HG02610 (cell line): ENCODE measurements around the gene SERINC2.
"Not testable (repeated sequence)": the region's sequence is repeated elsewhere in the genome, so short reads cannot be mapped to it uniquely, and the experiment has no call there.

Experiments
- ATAC-seq: cut with Tn5 transposase; IDR thresholded peaks from one replicate; pipeline ENCODE4 v1.9.1; 2021; ENCODE audit warnings: mild to moderate bottlenecking, moderate library complexity; ENCODE audit not compliant: unreplicated experiment

SERINC2 gene

DNA sequence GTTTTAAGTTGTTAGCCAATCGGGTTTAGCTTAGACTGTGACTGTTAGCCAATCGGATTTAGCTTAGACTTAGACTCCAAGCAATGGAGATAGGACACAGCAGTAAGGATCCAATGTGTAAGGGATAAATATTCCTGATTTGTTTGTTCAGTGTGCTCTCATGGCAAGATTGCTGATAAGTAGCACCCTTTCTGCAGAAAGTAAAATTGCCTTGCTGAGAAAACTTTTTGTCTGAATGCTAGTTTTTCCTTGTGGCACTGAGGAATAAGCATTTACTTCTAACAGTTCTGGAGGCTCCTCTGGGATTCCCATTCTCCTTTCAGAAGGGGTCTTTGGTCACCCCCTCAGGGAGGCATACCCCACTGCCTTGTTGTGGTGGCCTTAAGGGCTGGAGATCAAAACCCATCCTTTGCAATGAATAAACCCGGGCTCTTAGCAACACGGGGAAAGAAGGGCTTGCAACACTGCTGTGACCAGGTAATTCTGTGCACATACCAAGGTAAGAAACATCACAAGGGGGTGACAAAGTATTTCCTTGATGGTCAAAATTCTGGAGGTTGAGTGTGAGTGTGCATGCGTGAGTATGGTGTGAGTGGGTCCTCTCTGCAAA lies 45.4 kb downstream of the SERINC2 start:
- no peak for ATAC-seq

DNA sequence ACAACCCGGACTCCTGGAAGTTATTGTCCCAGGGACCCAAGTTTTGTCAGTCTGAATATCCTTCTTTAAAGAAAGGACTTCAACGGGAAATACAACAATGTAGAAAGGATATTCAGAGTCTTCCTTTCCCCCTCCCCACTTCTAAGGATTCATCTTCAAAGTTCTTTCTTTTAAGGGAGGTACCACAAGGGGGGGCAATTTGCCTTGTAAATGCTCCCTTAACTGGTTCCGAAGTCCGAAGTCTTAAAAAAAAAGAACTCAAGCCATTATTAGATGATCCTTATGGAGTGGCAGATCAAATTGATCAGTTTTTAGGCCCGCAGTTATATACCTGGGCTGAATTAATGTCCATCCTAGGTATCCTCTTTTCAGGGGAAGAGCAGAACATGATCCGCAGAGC lies 47.0 kb downstream of the SERINC2 start:
- ATAC-seq: no peak

DNA sequence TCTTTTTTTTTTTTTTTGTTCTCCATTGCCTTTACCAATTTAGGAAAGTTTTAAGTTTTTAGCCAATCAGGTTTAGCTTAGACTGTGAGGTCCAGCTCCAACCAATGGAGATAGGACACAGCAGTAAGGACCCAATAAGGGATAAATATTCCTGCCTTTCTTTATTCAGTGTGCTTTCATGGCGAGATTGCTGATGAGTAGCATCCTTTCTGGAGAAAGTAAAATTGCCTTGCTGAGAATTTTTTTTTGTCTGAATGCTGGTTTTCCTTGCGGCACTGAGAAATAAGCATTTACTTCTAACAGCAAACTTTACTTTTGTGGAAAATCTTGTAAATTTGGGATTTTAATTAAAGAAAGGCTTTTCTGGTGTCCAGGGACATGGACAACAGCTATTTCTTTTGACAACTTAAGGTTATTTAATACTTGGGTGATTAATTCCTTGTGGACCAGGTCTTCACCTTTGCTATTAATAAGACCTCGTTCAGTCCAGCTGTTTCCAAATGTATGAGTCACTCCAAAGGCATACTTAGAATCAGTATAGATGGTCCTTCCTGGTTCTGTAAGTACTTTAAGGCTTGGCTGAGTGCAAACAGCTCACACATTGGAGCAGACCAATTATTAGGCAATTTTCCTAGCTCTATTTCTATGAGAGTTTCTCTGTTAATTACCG lies 54.1 kb downstream of the SERINC2 start:
- ATAC-seq: no peak

DNA sequence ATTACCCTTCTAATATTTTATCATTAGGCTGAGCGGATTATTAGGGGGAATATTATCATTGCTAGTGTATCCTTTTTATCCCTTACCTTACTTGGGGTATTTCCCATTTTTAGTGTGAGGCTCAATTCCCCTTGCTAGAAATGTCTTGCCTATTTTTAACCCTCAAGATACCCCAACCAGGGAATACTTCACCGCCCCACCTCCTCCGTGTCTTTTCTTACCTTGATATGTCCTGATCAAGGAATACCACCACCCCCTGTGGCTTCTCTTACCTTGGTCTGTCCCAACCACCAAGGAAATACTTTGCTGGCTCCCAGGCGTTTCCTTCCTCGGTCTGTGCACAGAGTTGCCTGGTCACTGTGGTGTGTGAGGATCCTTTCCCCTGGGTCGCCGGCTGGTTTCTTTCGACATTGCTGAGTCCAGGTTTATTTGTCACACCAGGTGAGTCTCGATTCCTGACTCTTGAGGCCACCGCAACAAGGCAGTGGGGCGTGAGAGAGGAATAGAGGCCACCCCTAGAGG lies 57.8 kb downstream of the SERINC2 start:
- ATAC-seq: no peak

DNA sequence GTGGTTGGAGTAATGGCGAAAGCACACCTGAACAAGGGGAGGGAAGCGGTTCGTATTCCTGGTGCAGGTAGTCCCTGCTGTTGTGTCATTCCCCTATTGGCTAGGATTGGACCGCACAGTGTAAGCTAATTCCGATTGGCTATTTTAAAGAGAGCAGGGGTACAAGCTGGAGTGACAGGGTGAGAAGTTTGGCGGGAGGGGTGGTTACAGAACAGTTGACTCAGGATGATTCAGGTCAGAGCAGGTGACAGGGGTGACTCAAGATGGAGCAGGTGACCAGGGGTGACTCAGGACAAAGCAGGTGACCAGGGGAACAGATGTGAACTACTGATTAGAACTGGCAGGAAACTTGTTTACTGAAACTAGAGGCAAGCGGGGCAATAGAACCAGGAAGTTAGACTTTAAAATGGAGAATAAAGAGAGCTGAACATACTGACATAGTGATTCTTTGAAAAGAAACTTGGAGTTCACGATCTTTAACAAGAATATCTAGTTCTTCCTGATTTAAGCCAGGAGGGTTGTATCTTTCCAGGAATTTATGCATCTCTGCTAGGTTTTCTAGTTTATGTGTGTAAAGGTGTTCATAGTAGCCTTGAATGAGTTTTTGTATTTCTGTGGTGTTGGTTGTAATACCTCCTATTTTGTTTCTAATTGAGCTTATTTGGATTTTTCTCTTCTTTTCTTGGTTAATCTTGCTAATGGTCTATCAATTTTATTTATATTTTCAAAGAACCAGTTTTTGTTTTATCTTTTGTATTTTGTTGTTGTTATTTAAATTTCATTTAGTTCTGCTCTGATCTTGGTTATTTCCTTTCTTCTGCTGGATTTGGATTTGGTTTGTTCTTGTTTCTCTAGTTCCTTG lies 58.7 kb downstream of the SERINC2 start:
- ATAC-seq: not testable (repeated sequence)

DNA sequence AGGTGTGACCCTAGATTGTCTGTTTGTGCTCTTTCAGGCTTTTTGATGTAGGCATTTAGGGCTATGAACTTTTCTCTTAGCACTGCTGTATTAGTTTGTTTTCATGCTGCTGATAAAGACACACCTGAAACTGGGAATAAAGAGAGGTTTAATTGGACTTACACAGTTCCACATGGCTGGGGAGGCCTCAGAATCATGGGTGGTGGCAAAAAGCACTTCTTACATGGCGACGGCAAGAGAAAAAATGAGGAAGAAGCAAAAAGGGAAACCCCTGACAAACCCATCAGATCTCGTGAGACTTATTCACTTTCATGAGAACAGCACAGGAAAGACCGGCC lies 59.3 kb downstream of the SERINC2 start:
- not testable (repeated sequence) for ATAC-seq

DNA sequence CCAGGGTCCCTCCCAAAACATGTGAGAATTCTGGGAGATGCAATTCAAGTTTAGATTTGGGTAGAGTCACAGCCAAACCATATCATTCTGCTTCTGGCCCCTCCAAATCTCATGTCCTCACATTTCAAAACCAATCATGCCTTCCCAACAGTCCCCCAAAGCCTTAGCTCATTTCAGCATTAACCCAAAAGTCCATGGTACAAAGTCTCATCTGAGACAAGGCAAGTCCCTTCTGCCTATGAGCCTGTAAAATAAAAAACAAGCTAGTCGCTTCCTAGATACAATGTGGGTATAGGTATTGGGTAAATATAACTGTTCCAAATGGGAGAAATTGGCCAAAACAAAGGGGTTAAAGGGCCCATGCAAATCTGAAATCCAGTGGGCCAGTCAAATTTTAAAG lies 59.7 kb downstream of the SERINC2 start:
- not testable (repeated sequence) for ATAC-seq

DNA sequence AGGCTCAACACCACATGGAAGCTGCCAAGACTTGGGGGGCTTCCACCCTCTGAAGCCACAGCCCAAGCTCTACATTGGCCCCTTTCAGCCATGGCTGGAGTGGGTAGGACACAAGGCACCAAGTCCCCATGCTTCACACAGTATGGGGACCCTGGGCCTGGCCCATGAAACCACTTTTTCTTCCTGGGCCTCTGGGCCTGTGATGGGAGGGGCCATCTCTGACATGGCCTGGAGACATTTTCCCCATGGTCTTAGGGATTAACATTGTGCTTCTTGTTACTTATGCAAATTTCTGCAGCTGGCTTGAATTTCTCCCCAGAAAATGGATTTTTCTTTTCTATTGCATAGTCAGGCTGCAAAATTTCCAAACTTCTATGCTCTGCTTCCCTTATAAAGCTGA lies 60.5 kb downstream of the SERINC2 start:
- not testable (repeated sequence) for ATAC-seq

DNA sequence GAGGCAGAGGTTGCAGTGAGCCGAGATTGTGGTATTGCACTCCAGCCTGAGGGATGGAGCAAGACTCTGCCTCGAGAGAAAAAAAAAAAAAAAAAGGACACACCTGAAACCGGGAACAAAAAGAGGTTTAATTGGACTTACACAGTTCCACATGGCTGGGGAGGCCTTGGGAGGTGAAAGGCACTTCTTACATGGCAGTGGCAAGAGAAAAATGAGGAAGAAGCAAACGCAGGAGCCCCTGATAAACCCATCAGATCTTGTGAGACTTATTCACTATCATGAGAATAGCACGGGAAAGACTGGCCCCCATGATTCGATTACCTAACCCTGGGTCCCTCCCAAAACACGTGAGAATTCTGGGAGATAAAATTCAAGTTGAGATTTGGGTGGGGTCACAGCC lies 61.6 kb downstream of the SERINC2 start:
- not testable (repeated sequence) for ATAC-seq

DNA sequence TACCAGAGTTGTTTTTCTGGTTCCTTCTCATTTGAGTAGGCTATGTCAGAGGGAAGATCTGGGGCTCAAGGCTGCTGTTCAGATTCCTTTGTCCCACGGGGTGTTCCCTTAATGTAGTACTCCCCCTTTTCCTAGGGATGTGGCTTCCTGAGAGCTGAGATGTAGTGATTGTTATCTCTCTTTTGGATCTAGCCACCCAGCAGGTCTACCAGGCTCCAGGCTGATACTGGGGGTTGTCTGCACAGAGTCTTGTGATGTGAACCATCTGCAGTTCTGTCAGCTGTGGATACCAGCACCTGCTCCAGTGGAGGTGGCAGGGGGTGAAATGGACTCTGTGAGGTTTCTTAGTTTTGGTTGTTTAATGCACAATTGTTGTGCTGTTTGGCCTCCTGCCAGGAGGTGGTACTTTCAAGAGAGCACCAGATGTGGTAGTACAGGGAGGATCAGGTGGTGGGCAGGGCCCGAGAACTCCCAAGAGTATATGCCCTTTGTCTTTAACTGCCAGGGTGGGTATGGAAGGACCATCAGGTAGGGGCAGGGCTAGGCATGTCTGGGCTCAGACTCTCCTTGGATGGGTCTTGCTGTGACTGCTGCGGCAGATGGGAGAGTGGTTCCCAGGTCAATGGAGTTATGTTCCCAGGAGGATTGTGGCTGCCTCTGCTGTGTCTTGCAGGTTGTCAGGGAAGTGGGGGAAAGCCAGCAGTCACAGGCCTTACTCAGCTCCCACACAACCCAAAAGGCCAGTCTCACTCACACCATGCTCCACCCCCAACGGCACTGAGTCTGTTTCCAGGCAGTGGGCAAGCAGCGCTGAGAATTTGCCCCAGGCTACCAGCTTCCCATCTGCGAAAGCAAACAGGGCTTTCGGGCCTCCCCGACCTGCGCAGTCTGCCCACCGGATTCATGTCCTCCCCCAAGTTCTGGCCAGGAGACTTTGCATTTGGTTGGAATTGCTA lies 64.2 kb downstream of the SERINC2 start:
- ATAC-seq: peak; percentile 45

DNA sequence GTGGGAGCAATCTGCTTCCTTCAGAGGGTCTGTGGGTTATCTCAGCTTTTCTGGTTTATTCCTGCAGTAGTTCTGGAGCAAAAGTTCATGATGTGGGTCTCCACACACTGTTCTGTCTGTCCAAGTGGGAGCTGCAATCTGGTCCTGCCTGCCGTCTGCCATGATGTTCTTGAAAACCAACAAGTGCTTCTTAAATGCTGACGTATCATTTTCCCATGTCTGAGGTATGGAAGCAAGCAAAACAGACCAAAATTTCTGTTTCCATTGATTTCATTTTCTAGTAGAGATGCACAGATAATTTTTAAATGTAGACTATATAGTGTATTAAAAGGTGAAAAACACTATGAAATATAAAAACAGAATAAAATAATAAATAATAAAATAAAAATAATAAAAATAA lies 65.2 kb downstream of the SERINC2 start:
- ATAC-seq: no peak

DNA sequence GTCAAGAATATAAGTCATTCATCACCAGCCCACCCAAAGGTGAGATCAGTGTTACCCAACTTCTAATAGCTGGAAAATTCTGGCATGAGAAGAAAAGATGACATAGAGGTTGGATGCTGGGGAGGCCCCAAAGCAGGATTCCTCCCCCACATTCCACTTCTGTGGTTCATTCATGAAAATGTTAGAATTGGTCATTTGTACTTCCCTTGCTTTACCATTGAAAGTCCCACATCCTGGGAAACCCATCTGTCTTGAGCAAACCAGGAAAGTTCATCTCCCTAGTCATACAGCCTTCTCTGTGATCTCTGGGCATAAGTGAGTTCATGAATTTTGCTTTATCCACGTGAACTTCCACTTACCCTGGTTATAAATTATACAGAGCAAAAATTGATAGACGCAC lies 66.8 kb downstream of the SERINC2 start:
- ATAC-seq: no peak

DNA sequence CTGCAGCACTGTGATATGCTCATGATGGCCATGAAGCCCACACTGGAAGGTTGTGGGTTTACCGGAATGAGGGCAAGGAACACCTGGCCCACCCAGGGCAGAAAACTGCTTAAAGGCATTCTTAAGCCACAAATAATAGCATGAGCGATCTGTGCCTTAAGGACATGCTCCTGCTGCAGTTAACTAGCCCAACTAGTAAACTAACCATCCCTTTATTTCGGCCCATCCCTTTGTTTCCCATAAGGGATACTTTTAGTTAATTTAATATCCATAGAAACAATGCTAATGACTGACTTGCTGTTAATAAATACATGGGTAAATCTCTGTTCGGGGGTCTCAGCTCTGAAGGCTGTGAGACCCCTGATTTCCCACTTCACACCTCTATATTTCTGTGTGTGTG lies 67.4 kb downstream of the SERINC2 start:
- not testable (repeated sequence) for ATAC-seq

DNA sequence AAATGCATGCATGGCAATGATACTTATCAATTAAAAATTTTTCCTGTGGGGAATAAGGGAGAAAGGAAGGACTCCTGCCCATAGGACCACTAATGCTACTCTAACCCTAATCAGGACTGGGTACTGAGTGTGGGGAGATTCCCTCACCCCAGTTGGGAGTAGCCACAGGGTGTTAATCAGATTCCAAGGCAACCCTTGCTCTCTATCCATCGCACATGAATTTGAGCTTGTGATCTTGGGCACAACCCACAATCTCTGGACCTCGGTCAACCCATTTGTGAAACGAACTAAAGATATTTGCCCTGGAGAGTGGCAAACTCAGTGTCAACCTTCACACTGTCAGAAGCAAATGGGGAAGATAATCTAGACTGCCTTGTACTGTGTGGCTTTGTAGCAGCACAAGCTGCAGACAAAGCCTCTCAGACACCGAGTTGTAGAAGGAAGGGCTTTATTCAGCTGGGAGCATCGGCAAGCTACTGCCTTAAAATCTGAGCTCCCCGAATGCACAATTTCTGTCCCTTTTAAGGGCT lies 69.5 kb downstream of the SERINC2 start:
- ATAC-seq: no peak

DNA sequence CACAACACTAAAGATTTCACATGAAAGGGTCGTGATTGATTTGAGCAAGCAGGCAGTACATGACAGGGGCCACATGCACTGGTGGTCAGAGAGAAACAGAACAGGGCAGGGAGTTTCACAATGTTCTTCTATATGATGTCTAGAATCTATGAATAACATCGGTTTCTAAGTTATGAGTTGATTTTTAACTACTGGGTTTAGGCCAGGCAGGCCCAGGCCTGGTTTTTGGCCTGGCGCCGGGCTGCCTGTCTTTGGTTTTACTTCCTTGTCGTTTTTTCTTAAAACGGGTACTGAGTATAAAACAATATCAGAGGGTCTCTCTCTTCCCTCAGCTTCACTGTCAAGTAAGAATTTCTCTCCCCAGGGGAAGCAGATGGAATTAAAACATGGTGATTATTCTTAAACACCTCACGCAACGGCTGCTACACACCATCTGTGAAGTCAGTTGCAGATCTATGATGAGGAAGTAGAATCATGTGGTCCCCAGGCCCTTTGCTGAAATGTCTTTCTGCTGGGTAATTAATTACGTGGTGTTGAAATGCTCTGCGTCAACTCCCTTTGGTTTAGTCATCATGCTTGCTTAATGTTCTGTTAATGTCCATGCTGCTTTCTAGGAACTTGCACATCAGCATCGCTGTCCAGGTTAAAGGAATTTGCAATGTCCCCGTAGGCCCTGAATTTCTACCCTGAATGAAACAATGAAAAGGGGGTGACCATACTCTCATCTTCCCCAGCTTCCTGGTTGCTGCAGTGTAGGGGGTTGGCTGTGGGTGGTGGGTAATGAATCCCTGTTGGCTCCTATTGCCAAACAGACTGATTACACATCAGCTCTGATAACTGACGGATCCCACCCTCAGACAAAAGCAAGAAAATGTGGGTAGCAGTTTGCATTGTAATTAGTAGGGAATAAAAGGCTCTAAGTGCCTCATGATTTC lies 70.3 kb downstream of the SERINC2 start:
- peak; percentile 59 for ATAC-seq
